ENCODE results near the gene SDK2. TPM values are rescaled to one million over a fixed set of nuclear protein-coding genes. Genes with fewer than 3 reads are reported as not detected.

The SDK2 gene
- total and polyA plus RNA-seq, 8 donors = 0.04 to 0.31 (median 0.17) TPM

- ATAC-seq (peak; percentile 36 to 67 (median 44)), FAIRE-seq (no peak), DNase-seq (peak in 2 of 6 donors; percentile 52 to 53)
- no peak for TF ChIP-seq CTCF (IDR thresholded peaks at IDR 0.05)
- peak overlapping the region in 1 of 4 donors; percentile 33 for H3K27ac ChIP-seq
- H3K4me1 ChIP-seq = peaks cover 0 to 3% (median 0%) of the 10 kb centered on the region in 3 donors
- H3K9me3 ChIP-seq = no peaks in the 10 kb centered on the region
- no peaks in the 10 kb centered on the region for H3K36me3 ChIP-seq
- intact Hi-C loops (cut with DNase I) = no loop called here
- H3K4me3 ChIP-seq = no peak overlapping the region
- WGBS, 2 donors = 44 to 57% methylated on average over 17 of the region's 17 CpGs
- H3K27me3 ChIP-seq = no peaks in the 10 kb centered on the region
These were observed 301.0 kb downstream of the SDK2 start for GRCh38 chr17:73343168-73343634.

GRCh38 chr17:73342541-73343167, 301.6 kb downstream of the SDK2 start:
- intact Hi-C loops (cut with DNase I) = no loop called here
- Histone ChIP-seq H3K27ac (peak overlapping the region in 2 of 4 donors; percentile 63 to 68), H3K27me3 (no peaks in the 10 kb centered on the region), H3K4me3 (no peak overlapping the region), H3K9me3 (no peaks in the 10 kb centered on the region), H3K36me3 (no peaks in the 10 kb centered on the region), H3K4me1 (peaks cover 0 to 3% (median 0%) of the 10 kb centered on the region in 3 donors)
- DNase-seq = no peak
- peak in 3 of 4 donors; percentile 5 to 11 (median 7) for ATAC-seq
- TF ChIP-seq CTCF (IDR thresholded peaks at IDR 0.05) = no peak
- FAIRE-seq = no peak
- 51 to 55% methylated on average over 7 of the region's 7 CpGs for WGBS, 2 donors

GRCh38 chr17:73342050-73342522, 302.2 kb downstream of the SDK2 start:
- peak; percentile 51 to 83 (median 78) for ATAC-seq
- peak overlapping the region in 2 of 4 donors; percentile 63 to 68 for H3K27ac ChIP-seq
- DNase-seq = peak in 4 of 6 donors; percentile 44 to 65 (median 55)
- H3K27me3 ChIP-seq = no peaks in the 10 kb centered on the region
- H3K4me3 ChIP-seq = no peak overlapping the region
- intact Hi-C loops (cut with DNase I) = no loop called here
- no peaks in the 10 kb centered on the region for H3K36me3 ChIP-seq
- TF ChIP-seq CTCF (IDR thresholded peaks at IDR 0.05) = no peak
- FAIRE-seq = no peak
- H3K4me1 ChIP-seq = peaks cover 0 to 3% (median 0%) of the 10 kb centered on the region in 3 donors
- WGBS, 2 donors = 64 to 70% methylated on average over 12 of the region's 12 CpGs
- no peaks in the 10 kb centered on the region for H3K9me3 ChIP-seq

GRCh38 chr17:73341350-73342049, 302.7 kb downstream of the SDK2 start:
- Histone ChIP-seq H3K27me3 (no peaks in the 10 kb centered on the region), H3K4me1 (peaks cover 0 to 3% (median 0%) of the 10 kb centered on the region in 3 donors), H3K36me3 (no peaks in the 10 kb centered on the region), H3K4me3 (no peak overlapping the region), H3K9me3 (no peaks in the 10 kb centered on the region), H3K27ac (peak overlapping the region in 2 of 4 donors; percentile 48 to 63)
- intact Hi-C loops (cut with DNase I) = no loop called here
- ATAC-seq = peak in 3 of 4 donors; percentile 46 to 64 (median 51)
- no peak for TF ChIP-seq CTCF (IDR thresholded peaks at IDR 0.05)
- FAIRE-seq = no peak
- 63 to 65% methylated on average over 15 of the region's 15 CpGs for WGBS, 2 donors
- DNase-seq = no peak
